Vagina (tissue), 2 donors: ENCODE results near the gene SH2D3A. TPM values are rescaled to one million over a fixed set of nuclear protein-coding genes. Genes with fewer than 3 reads are reported as not detected.
"Not testable (repeated sequence)": the region's sequence is repeated elsewhere in the genome, so short reads cannot be mapped to it uniquely, and the experiment has no call there.

Experiments used
- DNase-seq, 2 donors: peaks; one replicate each; pipeline ENCODE4 v3.0.0-alpha.2; 2017; ENCODE audit errors: extremely low spot score in 2 of 2
- H3K27ac ChIP-seq: fragments of 200-600 bp; sonication (generic); one replicate; pipeline ENCODE4 v1.5.1; 2019
- H3K27me3 ChIP-seq: fragments of 200-600 bp; sonication (generic); one replicate; pipeline ENCODE4 v1.5.1; 2019
- H3K36me3 ChIP-seq, 2 donors: fragments of 200-600 bp; sonication (generic); one replicate each; pipeline ENCODE4 v1.5.1; 2017 to 2019
- H3K4me1 ChIP-seq: fragments of 200-600 bp; sonication (generic); one replicate; pipeline ENCODE4 v1.5.1; 2019
- H3K4me3 ChIP-seq, 2 donors: fragments of 200-600 bp; sonication (generic); 1 replicate in 1 of 2; 2 replicates in 1 of 2; pipeline ENCODE4 v1.5.1; 2016 to 2019
- H3K9me3 ChIP-seq: fragments of 200-600 bp; sonication (generic); one replicate; pipeline ENCODE4 v1.5.1; 2019
- POLR2A ChIP-seq, 2 donors: fragments of 450-650 bp; IDR thresholded peaks; one replicate each; pipeline ENCODE4 v1.6.1; 2017; ENCODE audit warnings: antibody characterized with exemption in 2 of 2, mild to moderate bottlenecking in 2 of 2, moderate library complexity in 2 of 2
- POLR2AphosphoS5 ChIP-seq, 2 donors: sonication (generic); formaldehyde crosslinking; IDR thresholded peaks; one replicate each; pipeline ENCODE4 v1.9.0; 2017; ENCODE audit warnings: antibody characterized with exemption in 2 of 2, mild to moderate bottlenecking in 2 of 2, low read depth in 1 of 2; ENCODE audit not compliant: insufficient read depth in 1 of 2
- intact Hi-C: fragments of 100-400 bp; cut with DNase I; formaldehyde crosslinking; loops from one replicate; pipeline ENCODE4 v1.15.1; 2023
- total RNA-seq: library from RNA; depleted of rRNA; stranded (reverse); fragments of >200 nt; gene quantifications from one replicate; pipeline ENCODE4 v1.2.3, GENCODE V29; 2016
- TF ChIP-seq, protein P1 (sequence below), 3 experiments: fragments of 450-650 bp in 2 of 3; fragments of 200-600 bp in 1 of 3; sonication (generic) in 1 of 3; IDR thresholded peaks; one replicate each; pipeline ENCODE4 v1.5.1; 2017 to 2019; ENCODE audit warnings: antibody characterized with exemption in 3 of 3, mild to moderate bottlenecking in 2 of 3, moderate library complexity in 2 of 3

SH2D3A gene
- total RNA-seq, 1 donor from 2014 or later: 21.9 TPM

DNA sequence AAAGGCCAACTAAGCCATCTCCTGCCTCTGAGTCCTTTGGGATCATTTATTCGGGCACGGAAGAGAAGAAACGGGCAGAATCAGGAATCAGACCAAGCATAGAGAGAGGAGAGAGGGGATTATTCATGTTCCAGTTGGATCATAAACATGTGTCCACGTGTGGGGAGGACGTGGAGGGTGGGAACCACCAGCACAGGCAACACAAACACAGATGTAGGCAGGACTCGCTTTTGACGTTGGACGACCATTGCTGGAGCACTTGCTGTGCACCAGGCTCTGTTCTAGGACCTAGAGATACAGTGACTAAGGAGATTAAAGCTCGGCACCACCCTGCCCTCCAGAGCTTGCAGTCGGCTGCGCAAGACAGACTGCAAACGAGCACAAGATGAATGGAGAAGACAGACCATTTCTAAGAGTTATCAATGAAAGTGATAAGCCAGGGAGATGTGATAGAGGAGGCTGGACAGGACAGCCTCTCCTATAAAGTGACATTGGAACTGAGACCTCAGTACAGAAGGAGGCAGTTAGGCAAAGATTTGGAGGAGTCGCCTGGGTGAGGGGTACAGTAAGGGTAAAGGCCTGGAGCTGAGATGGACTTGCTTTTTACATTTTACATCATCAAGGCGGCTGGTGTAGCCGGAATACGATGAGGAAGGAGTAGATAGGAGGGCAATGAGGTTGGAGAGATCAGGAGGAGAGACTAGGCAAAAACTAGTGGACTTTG, 716 bp downstream of the SH2D3A start:
- no peaks in the 10 kb centered on the region for H3K9me3 ChIP-seq
- no peak for DNase-seq
- peaks cover 6% of the 10 kb centered on the region for H3K27me3 ChIP-seq
- TF ChIP-seq POLR2AphosphoS5 (IDR thresholded peaks at IDR 0.05; ENCODE audit: insufficient read depth in 1 of 2, low read depth in 1 of 2): peak in 1 of 2 donors; percentile 7
- TF ChIP-seq, protein P1, sequence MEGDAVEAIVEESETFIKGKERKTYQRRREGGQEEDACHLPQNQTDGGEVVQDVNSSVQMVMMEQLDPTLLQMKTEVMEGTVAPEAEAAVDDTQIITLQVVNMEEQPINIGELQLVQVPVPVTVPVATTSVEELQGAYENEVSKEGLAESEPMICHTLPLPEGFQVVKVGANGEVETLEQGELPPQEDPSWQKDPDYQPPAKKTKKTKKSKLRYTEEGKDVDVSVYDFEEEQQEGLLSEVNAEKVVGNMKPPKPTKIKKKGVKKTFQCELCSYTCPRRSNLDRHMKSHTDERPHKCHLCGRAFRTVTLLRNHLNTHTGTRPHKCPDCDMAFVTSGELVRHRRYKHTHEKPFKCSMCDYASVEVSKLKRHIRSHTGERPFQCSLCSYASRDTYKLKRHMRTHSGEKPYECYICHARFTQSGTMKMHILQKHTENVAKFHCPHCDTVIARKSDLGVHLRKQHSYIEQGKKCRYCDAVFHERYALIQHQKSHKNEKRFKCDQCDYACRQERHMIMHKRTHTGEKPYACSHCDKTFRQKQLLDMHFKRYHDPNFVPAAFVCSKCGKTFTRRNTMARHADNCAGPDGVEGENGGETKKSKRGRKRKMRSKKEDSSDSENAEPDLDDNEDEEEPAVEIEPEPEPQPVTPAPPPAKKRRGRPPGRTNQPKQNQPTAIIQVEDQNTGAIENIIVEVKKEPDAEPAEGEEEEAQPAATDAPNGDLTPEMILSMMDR (IDR thresholded peaks at IDR 0.05): no peak
- peaks cover 11% of the 10 kb centered on the region for H3K4me1 ChIP-seq
- intact Hi-C loops: no loop called here
- peak overlapping the region; percentile 62 for H3K27ac ChIP-seq
- no peaks in the 10 kb centered on the region for H3K36me3 ChIP-seq
- peak overlapping the region; percentile 38 to 48 for H3K4me3 ChIP-seq

- Histone ChIP-seq H3K4me1 (peaks cover 11% of the 10 kb centered on the region), H3K27me3 (peaks cover 6% of the 10 kb centered on the region), H3K36me3 (no peaks in the 10 kb centered on the region), H3K9me3 (no peaks in the 10 kb centered on the region), H3K27ac (peak overlapping the region; percentile 62), H3K4me3 (peak overlapping the region in 1 of 2 donors; percentile 48)
- intact Hi-C loops: no loop called here
- TF ChIP-seq, protein P1 (IDR thresholded peaks at IDR 0.05): no peak
- TF ChIP-seq POLR2A (IDR thresholded peaks at IDR 0.05): no peak
- peak; percentile 55 to 59 for TF ChIP-seq POLR2AphosphoS5 (IDR thresholded peaks at IDR 0.05; ENCODE audit: insufficient read depth in 1 of 2, low read depth in 1 of 2)
- no peak for DNase-seq
Measured at GRCh38 chr19:6765738-6766356, 1.4 kb downstream of the SH2D3A start.

DNA sequence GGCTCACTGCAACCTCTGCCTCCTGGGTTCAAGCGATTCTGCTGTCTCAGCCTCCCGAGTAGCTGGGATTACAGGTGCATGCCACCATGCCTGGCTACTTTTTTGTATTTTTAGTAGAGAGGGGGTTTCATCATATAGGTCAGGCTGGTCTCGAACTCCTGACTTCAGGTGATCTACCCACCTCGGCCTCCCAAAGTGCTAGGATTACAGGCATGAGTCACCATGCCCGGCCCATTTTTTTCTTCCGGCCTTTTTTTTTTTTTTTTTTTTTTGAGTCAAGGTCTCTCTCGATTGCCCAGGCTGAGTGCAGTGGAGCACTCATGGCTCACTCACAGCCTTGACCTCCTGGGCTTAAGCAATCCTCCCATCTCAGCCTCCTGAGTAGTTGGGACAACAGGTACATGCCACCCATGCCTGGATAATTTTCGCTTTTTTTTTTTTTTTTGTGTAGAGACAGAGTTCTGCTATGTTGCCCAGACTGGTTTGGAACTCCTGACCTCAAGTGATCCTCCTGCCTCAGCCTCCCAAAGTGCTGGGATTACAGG, 4.9 kb downstream of the SH2D3A start:
- H3K4me3 ChIP-seq, DNase-seq, H3K27ac ChIP-seq, H3K36me3 ChIP-seq, intact Hi-C loops, H3K27me3 ChIP-seq, H3K4me1 ChIP-seq, H3K9me3 ChIP-seq: not testable (repeated sequence)

GRCh38 chr19:6761053-6761676, 6.1 kb downstream of the SH2D3A start:
- no peaks in the 10 kb centered on the region for H3K27me3 ChIP-seq
- H3K36me3 ChIP-seq: no peaks in the 10 kb centered on the region
- DNase-seq: no peak
- TF ChIP-seq POLR2A (IDR thresholded peaks at IDR 0.05) (no peak), POLR2AphosphoS5 (IDR thresholded peaks at IDR 0.05; ENCODE audit: insufficient read depth in 1 of 2, low read depth in 1 of 2) (no peak)
- TF ChIP-seq, protein P1 (IDR thresholded peaks at IDR 0.05): no peak
- H3K4me1 ChIP-seq: no peaks in the 10 kb centered on the region
- no peak overlapping the region for H3K4me3 ChIP-seq
- no peaks in the 10 kb centered on the region for H3K9me3 ChIP-seq
- intact Hi-C loops: no loop called here
- no peak overlapping the region for H3K27ac ChIP-seq

DNA sequence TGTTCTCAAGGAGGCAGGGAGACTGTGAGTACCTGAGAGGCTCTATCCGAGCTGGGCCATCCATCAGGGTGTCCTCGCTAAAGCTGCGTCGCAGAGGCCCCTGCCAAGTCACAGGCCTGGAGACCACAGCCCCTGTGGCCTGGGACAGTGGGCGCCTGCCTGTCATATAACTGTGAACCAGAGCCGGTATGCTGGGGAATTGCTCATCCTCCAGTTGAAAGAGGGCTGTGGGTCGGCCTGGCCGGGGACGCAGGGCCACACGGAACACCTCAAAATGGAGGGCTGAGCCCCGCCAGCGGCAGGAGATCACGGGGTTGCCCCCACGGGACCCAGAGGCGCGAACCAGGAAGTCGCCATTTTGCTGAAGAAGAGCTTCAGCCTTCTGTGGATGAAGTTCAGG, 6.6 kb downstream of the SH2D3A start:
- H3K9me3 ChIP-seq: no peaks in the 10 kb centered on the region
- no peaks in the 10 kb centered on the region for H3K4me1 ChIP-seq
- no peaks in the 10 kb centered on the region for H3K27me3 ChIP-seq
- H3K36me3 ChIP-seq: no peaks in the 10 kb centered on the region
- DNase-seq: no peak
- intact Hi-C loops: no loop called here
- H3K27ac ChIP-seq: no peak overlapping the region
- no peak for TF ChIP-seq POLR2AphosphoS5 (IDR thresholded peaks at IDR 0.05; ENCODE audit: insufficient read depth in 1 of 2, low read depth in 1 of 2)
- TF ChIP-seq, protein P1 (IDR thresholded peaks at IDR 0.05): no peak
- TF ChIP-seq POLR2A (IDR thresholded peaks at IDR 0.05): no peak
- H3K4me3 ChIP-seq: no peak overlapping the region
